Measurements from ENCODE around the gene DDX23.

DNA sequence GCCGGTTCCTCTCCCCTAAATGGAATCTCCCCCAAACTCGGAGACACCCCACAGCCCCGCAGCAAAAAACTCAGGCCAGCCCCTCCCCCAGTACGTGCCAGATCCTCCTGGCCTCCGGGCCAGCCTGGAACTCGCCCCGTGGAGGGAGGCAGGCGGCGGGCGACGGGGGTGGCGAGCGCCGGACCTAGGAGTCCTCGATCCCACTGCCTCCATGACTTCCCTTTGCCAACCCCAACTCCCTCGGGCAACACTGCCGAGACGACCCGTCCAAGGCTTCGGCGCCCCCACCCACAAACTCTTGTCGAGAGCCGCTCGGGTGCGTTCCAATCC lies 63.5 kb downstream of the DDX23 start:
- TF ChIP-seq, protein P1, sequence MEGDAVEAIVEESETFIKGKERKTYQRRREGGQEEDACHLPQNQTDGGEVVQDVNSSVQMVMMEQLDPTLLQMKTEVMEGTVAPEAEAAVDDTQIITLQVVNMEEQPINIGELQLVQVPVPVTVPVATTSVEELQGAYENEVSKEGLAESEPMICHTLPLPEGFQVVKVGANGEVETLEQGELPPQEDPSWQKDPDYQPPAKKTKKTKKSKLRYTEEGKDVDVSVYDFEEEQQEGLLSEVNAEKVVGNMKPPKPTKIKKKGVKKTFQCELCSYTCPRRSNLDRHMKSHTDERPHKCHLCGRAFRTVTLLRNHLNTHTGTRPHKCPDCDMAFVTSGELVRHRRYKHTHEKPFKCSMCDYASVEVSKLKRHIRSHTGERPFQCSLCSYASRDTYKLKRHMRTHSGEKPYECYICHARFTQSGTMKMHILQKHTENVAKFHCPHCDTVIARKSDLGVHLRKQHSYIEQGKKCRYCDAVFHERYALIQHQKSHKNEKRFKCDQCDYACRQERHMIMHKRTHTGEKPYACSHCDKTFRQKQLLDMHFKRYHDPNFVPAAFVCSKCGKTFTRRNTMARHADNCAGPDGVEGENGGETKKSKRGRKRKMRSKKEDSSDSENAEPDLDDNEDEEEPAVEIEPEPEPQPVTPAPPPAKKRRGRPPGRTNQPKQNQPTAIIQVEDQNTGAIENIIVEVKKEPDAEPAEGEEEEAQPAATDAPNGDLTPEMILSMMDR (IDR thresholded peaks at IDR 0.05 in 8 of 11, conservative IDR thresholded peaks at IDR 0.05 in 3 of 11): no peak
- TF ChIP-seq POLR2AphosphoS5 (IDR thresholded peaks at IDR 0.05) (no peak), POLR2A (IDR thresholded peaks at IDR 0.05) (no peak)

All from spleen (tissue), 7 donors.